NCI-H2081 treated with DMSO at 0.1 percent for 48 hours (cell line): Measurements from ENCODE around the gene EPM2AIP1.
"Not testable (repeated sequence)": the region's sequence is repeated elsewhere in the genome, so short reads cannot be mapped to it uniquely, and the experiment has no call there.

ENCODE experiments used
- DNase-seq: peaks from one replicate; lab custom pipeline; 2025; lab: John Stamatoyannopoulos, UW

EPM2AIP1 gene

GRCh38 chr3:36993326-36994283 is 674 bp upstream of the EPM2AIP1 start, which contains the start of gene MLH1:
MLH1 (plus strand) TSS chr3:36993518; CDS start chr3:36993548, 30 bp downstream.
- no peak for DNase-seq

- DNase-seq: no peak
Observed at GRCh38 chr3:36991923-36992805, 767 bp downstream of the EPM2AIP1 start.

GRCh38 chr3:36991147-36991546 is 1.8 kb downstream of the EPM2AIP1 start:
- no peak for DNase-seq

GRCh38 chr3:36989568-36989967 is 3.4 kb downstream of the EPM2AIP1 start:
- DNase-seq: no peak

GRCh38 chr3:36989005-36989404 is 3.9 kb downstream of the EPM2AIP1 start:
- DNase-seq: no peak

- no peak for DNase-seq
Observed at GRCh38 chr3:36988356-36988755, 4.6 kb downstream of the EPM2AIP1 start.

GRCh38 chr3:36981006-36981405 is 11.9 kb downstream of the EPM2AIP1 start:
- no peak for DNase-seq

- no peak for DNase-seq
Observed at GRCh38 chr3:36973139-36973538, 19.8 kb downstream of the EPM2AIP1 start.

- no peak for DNase-seq
Observed at GRCh38 chr3:36972163-36972562, 20.8 kb downstream of the EPM2AIP1 start.

GRCh38 chr3:36969540-36970432 is 23.1 kb downstream of the EPM2AIP1 start:
- peak; percentile 60 for DNase-seq

GRCh38 chr3:36969085-36969484 is 23.8 kb downstream of the EPM2AIP1 start:
- DNase-seq: no peak

- no peak for DNase-seq
Observed at GRCh38 chr3:36965440-36965839, 27.5 kb downstream of the EPM2AIP1 start.

GRCh38 chr3:36964817-36965216 is 28.1 kb downstream of the EPM2AIP1 start:
- no peak for DNase-seq

- no peak for DNase-seq
Observed at GRCh38 chr3:36964331-36964730, 28.6 kb downstream of the EPM2AIP1 start.

- not testable (repeated sequence) for DNase-seq
Observed at GRCh38 chr3:36963008-36963407, 29.9 kb downstream of the EPM2AIP1 start.

GRCh38 chr3:36960502-36960901 is 32.4 kb downstream of the EPM2AIP1 start:
- no peak for DNase-seq

- peak; percentile 23 for DNase-seq
Observed at GRCh38 chr3:36959821-36960220, 33.1 kb downstream of the EPM2AIP1 start.

GRCh38 chr3:36957862-36958686 is 34.9 kb downstream of the EPM2AIP1 start:
- no peak for DNase-seq

- no peak for DNase-seq
Observed at GRCh38 chr3:36957063-36957462, 35.9 kb downstream of the EPM2AIP1 start.

GRCh38 chr3:36956155-36956554 is 36.8 kb downstream of the EPM2AIP1 start:
- no peak for DNase-seq
